Chondrocyte (in vitro differentiated cells): Measurements from ENCODE around the gene AKAP13. TPM values are rescaled to one million over a fixed set of nuclear protein-coding genes. Genes with fewer than 3 reads are reported as not detected.

Experiments used
- DNase-seq: peaks from one replicate; pipeline ENCODE4 v3.0.0; 2021; ENCODE audit warnings: mixed read lengths, low spot score
- H3K27ac Mint-ChIP-seq: one replicate; pipeline ENCODE4 v1.8.0; 2021; ENCODE audit warnings: mild to moderate bottlenecking, moderate library complexity, mixed read lengths; ENCODE audit not compliant: unreplicated experiment
- H3K27me3 Mint-ChIP-seq: 2 replicates; pipeline ENCODE4 v1.8.0; 2021; ENCODE audit warnings: low read depth, mixed read lengths
- H3K36me3 Mint-ChIP-seq: 2 replicates; pipeline ENCODE4 v1.8.0; 2021; ENCODE audit warnings: low read depth, mixed read lengths
- H3K4me1 Mint-ChIP-seq: 2 replicates; pipeline ENCODE4 v1.8.0; 2021; ENCODE audit warnings: low read depth, mild to moderate bottlenecking, mixed read lengths
- H3K4me3 Mint-ChIP-seq: one replicate; pipeline ENCODE4 v1.8.0; 2021; ENCODE audit warnings: mild to moderate bottlenecking, moderate library complexity, mixed read lengths; ENCODE audit not compliant: unreplicated experiment
- H3K9me3 Mint-ChIP-seq: 2 replicates; pipeline ENCODE4 v1.8.0; 2021; ENCODE audit warnings: low read depth, mixed read lengths
- CTCF ChIP-seq: fragments of 200-600 bp; sonication (generic); IDR thresholded peaks from 2 replicates; pipeline ENCODE4 v1.5.0; 2021; ENCODE audit warnings: antibody characterized with exemption, mild to moderate bottlenecking, moderate library complexity
- long read RNA-seq: library from polyadenylated mRNA; stranded (forward); transcript quantifications from one replicate; pipeline ENCODE4 v2.0.0, GENCODE V29; 2021
- total RNA-seq: library from RNA; stranded (reverse); gene quantifications from 3 replicates; pipeline ENCODE4 v1.2.1, GENCODE V29; 2021

Gene AKAP13
- total RNA-seq = 80.6 to 134 TPM (median 81.3 TPM) in 3 replicates
- long read RNA-seq, full-length matches to known transcripts = 1 of 21 reads
- long read RNA-seq, partial matches to known transcripts = 1 of 21 reads
- long read RNA-seq, other reads (novel, unspliced or antisense) = 19 of 21 reads

GRCh38 chr15:85380217-85380811, at the start of gene AKAP13:
TSS of gene AKAP13 (plus strand) at chr15:85380603. CDS start at chr15:85485721, 105,118 bp downstream.
- Mint-ChIP-seq H3K4me1 (peaks cover 39% of the 10 kb centered on the region), H3K27me3 (no peaks in the 10 kb centered on the region)
- peak; percentile 98 for DNase-seq

GRCh38 chr15:85330901-85331588, 49.4 kb upstream of the AKAP13 start:
- Mint-ChIP-seq H3K9me3 (no peaks in the 10 kb centered on the region), H3K36me3 (no peaks in the 10 kb centered on the region), H3K4me1 (peaks cover 45% of the 10 kb centered on the region), H3K27ac (peak overlapping the region; percentile 96), H3K27me3 (no peaks in the 10 kb centered on the region), H3K4me3 (peak overlapping the region; percentile 6)
- TF ChIP-seq CTCF = peak; percentile 91
- peak; percentile 96 for DNase-seq

More at GRCh38 chr15:85380217-85380811, at the start of gene AKAP13:
- Mint-ChIP-seq H3K27ac (peak within 1 kb of the TSS; percentile 97), H3K36me3 (no peaks in the 10 kb centered on the region), H3K4me3 (peak within 1 kb of the TSS; percentile 91), H3K9me3 (no peaks in the 10 kb centered on the region)
- TF ChIP-seq CTCF = no peak

DNA sequence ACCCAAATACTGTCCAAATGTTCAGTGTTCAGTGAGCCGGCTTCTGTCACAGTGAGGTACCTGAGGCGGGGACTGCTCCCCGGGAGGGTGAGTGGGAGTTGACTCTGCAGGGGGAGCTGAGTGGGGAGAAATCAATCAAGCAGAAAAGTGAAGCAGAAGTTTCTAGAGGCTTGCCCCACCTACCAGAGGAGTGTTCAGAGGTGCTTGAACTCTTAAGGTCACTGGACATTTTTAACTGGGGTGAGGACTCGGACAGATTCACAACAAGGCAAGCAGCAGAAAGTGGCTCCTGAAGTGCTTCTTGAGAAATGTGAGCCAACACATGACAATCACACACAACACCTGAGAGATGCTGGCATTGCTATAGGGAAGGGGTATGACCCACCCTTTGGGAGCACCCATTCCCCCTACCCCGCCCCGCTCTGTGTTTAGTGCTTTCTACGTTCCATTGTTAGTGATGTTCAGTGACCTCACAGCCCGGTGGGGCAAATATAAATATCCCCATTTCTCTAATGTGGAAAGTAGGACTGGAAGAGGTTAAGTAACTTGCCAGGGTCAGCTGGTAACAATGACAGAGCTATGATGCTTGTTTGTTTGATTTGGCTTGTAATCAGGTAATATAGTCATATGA, 48.6 kb upstream of the AKAP13 start:
- H3K27me3 Mint-ChIP-seq = no peaks in the 10 kb centered on the region
- no peak for TF ChIP-seq CTCF
- no peaks in the 10 kb centered on the region for H3K9me3 Mint-ChIP-seq
- H3K27ac Mint-ChIP-seq = peak overlapping the region; percentile 96
- no peaks in the 10 kb centered on the region for H3K36me3 Mint-ChIP-seq
- peaks cover 46% of the 10 kb centered on the region for H3K4me1 Mint-ChIP-seq
- DNase-seq = no peak
- no peak overlapping the region for H3K4me3 Mint-ChIP-seq

- no peak for DNase-seq
- Mint-ChIP-seq H3K4me3 (no peak overlapping the region), H3K27me3 (no peaks in the 10 kb centered on the region)
Measured at GRCh38 chr15:85333132-85333831, 47.1 kb upstream of the AKAP13 start.

More at GRCh38 chr15:85333132-85333831, 47.1 kb upstream of the AKAP13 start:
- Mint-ChIP-seq H3K4me1 (peaks cover 58% of the 10 kb centered on the region), H3K27ac (peak overlapping the region; percentile 55), H3K9me3 (no peaks in the 10 kb centered on the region), H3K36me3 (no peaks in the 10 kb centered on the region)
- TF ChIP-seq CTCF = no peak
